A549 (cell line): ENCODE results near the gene SNAPC2.

Experiments used
- CTCF ChIP-seq: fragments of >200 bp; sonication (Bioruptor Twin); formaldehyde crosslinking; IDR thresholded peaks from 3 replicates; pipeline ENCODE4 v1.5.1; 2016
- ELK1 ChIP-seq: fragments of 150-350 bp; IDR thresholded peaks from 2 replicates; pipeline ENCODE4 v1.6.1; 2014; ENCODE audit warnings: low read depth, mild to moderate bottlenecking, low read length
- FOSL2 ChIP-seq, 2 experiments: fragments of 450-650 bp in 1 of 2; fragments of >200 bp in 1 of 2; sonication (Bioruptor Twin) in 1 of 2; formaldehyde crosslinking; IDR thresholded peaks; 2 replicates each; pipeline versions ENCODE4 v1.5.0 to v1.6.1; 2016 to 2020; ENCODE audit warnings: mild to moderate bottlenecking in 1 of 2, moderate library complexity in 1 of 2
- HES2 ChIP-seq: fragments of >200 bp; sonication (Bioruptor Twin); formaldehyde crosslinking; IDR thresholded peaks from 2 replicates; pipeline ENCODE4 v1.6.1; 2016
- RAD21 ChIP-seq, 2 experiments: fragments of >200 bp in 1 of 2; sonication (Bioruptor Twin) in 1 of 2; formaldehyde crosslinking in 1 of 2; IDR thresholded peaks in 1 of 2; conservative IDR thresholded peaks in 1 of 2; 2 replicates in 1 of 2; 3 replicates in 1 of 2; pipeline ENCODE4 v1.6.1; 2012 to 2018; ENCODE audit warnings: inconsistent platforms in 1 of 2

- no peak for TF ChIP-seq CTCF
- no peak for TF ChIP-seq RAD21 (conservative IDR thresholded peaks at IDR 0.05 in 1 of 2, IDR thresholded peaks at IDR 0.05 in 1 of 2)
- TF ChIP-seq FOSL2 (IDR thresholded peaks at IDR 0.05), result no peak
- TF ChIP-seq FOSL2 (CRISPR knock-in tag; IDR thresholded peaks at IDR 0.05), result no peak
- no peak for TF ChIP-seq HES2
- no peak for TF ChIP-seq ELK1
Measured at GRCh38 chr19:7888826-7889217, 31.3 kb upstream of the SNAPC2 start.
